ENCODE measurements around the gene RPL18.

- TF ChIP-seq, protein P1, sequence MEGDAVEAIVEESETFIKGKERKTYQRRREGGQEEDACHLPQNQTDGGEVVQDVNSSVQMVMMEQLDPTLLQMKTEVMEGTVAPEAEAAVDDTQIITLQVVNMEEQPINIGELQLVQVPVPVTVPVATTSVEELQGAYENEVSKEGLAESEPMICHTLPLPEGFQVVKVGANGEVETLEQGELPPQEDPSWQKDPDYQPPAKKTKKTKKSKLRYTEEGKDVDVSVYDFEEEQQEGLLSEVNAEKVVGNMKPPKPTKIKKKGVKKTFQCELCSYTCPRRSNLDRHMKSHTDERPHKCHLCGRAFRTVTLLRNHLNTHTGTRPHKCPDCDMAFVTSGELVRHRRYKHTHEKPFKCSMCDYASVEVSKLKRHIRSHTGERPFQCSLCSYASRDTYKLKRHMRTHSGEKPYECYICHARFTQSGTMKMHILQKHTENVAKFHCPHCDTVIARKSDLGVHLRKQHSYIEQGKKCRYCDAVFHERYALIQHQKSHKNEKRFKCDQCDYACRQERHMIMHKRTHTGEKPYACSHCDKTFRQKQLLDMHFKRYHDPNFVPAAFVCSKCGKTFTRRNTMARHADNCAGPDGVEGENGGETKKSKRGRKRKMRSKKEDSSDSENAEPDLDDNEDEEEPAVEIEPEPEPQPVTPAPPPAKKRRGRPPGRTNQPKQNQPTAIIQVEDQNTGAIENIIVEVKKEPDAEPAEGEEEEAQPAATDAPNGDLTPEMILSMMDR (conservative IDR thresholded peaks at IDR 0.05; ENCODE audit: low read length) = no peak
- TF ChIP-seq EZH2phosphoT487 (IDR thresholded peaks at IDR 0.05; ENCODE audit: borderline replicate concordance) = no peak
Measured at GRCh38 chr19:48665786-48666185, 46.8 kb upstream of the RPL18 start.
